GM10248 (cell line): ENCODE data around the gene HDGFL3.

ENCODE experiments used
- CTCF ChIA-PET: fragments of 300-600 bp; sonication (Branson Sonifier 250); formaldehyde crosslinking; extraction: SDS; loops from one replicate; lab custom pipeline; 2021; ENCODE audit warnings: antibody characterized with exemption; lab: Yijun Ruan, JAX
- POLR2A ChIA-PET: fragments of 350-650 bp; sonication (Branson Sonifier 250); formaldehyde crosslinking; extraction: SDS; loops from one replicate; lab custom pipeline; 2020; ENCODE audit warnings: antibody characterized with exemption; lab: Yijun Ruan, JAX
- DNase-seq: peaks from one replicate; pipeline ENCODE4 v3.0.0; 2012; ENCODE audit errors: extremely low spot score
- TF ChIP-seq, protein P1 (sequence below): IDR thresholded peaks from 2 replicates; pipeline ENCODE4 v1.5.1; 2012; ENCODE audit warnings: mild to moderate bottlenecking, low read depth; ENCODE audit errors: extremely low read depth, missing control alignments, control extremely low read depth

HDGFL3 gene

DNA sequence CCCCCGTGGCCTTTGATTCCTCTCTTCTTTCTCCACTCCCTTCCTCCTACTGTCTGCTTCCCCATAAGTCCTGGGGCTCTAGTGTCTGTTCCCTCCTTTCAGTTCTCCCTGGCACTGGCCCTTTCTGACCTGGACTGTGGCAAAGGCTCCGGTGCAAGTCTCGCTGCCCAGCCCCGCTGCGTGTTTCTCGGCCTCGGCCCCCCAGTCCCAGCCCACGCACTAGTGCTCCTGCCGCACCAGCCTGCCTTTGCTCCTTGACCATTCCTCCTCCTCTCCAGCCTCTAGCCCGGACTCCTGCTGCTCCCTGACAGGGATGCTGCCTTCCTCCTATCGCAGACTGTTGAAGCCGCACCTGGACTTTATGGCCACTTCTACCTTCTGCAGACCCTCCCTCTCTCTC is 98.1 kb downstream of the HDGFL3 start:
- ChIA-PET POLR2A (no interaction called here), CTCF (interaction anchor here (1.2 kb wide), 1 partner anchor 15 kb away, joined by 4 read pairs; no protein-coding TSS in a partner anchor)
- no peak for DNase-seq
- TF ChIP-seq, protein P1, sequence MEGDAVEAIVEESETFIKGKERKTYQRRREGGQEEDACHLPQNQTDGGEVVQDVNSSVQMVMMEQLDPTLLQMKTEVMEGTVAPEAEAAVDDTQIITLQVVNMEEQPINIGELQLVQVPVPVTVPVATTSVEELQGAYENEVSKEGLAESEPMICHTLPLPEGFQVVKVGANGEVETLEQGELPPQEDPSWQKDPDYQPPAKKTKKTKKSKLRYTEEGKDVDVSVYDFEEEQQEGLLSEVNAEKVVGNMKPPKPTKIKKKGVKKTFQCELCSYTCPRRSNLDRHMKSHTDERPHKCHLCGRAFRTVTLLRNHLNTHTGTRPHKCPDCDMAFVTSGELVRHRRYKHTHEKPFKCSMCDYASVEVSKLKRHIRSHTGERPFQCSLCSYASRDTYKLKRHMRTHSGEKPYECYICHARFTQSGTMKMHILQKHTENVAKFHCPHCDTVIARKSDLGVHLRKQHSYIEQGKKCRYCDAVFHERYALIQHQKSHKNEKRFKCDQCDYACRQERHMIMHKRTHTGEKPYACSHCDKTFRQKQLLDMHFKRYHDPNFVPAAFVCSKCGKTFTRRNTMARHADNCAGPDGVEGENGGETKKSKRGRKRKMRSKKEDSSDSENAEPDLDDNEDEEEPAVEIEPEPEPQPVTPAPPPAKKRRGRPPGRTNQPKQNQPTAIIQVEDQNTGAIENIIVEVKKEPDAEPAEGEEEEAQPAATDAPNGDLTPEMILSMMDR, result no peak

DNA sequence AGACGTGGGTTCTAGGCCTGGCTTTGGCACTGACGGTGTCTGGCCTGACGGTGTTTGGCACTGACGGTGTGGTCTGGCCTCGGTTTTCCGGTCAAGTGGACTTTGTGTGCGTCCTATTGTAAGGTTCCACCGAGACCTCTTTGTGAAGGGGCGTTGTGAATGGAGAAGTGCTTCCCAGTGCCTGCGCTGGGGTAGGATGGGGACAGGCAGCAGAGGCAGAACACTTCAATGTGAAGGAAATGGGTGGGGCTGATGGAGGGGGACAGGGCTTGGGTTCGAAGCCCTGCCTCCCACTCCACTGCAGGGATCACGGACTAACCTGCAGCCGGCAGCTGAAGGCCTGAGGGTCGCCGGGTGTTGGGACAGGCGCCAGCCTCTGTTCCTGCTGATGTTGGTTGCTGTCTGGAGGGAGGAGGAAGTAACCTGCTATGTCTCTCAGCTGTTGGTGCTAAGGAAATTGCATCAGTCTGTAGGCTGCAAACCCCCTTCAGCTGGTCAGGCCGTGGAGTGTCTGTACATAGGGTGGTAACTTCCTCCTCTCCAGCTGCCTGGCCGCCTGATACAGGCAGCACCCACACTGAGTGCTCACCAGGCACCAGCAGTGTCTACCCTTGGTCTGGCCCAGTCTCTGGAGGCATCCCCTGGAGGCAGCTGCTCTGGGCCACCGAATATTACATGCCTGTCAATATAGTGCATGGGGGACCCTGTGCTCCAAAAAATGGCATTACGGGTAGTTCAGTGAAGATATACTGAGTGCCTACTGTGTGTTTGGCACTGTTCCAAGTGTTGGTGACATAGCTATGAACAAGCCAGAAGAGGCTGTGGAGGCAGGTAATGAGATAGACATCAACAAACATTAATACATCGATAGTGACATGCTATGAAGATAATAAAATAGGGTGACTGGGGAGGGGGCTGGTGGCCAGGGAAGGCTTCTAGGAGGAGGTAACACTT is 99.1 kb downstream of the HDGFL3 start:
- CTCF ChIA-PET, result interaction anchor here (1.2 to 1.5 kb wide), 2 partner anchors 12 to 14 kb away, joined by 3 to 4 read pairs; no protein-coding TSS in a partner anchor
- TF ChIP-seq, protein P1, result no peak
- DNase-seq, result peak; percentile 53
- POLR2A ChIA-PET, result no interaction called here

DNA sequence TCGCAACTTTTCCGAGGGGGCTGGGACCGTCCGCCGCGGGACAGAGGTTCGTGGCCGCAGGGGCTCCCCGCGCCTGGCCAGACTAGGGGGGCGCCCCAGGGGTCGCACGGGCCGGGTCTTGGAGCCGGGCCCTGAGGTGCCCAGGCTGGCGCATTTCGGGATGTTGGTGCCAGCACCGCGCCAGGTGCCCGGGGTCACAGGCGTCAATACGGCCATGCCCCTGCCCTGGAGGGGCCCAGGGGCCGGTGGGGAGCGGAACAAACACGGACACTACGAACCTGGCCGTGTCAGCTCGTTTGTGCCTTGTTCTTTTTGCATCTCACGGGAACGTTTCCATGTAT is 99.8 kb downstream of the HDGFL3 start:
- CTCF ChIA-PET, result interaction anchor here (1.5 kb wide), 1 partner anchor 13 kb away, joined by 3 read pairs; no protein-coding TSS in a partner anchor
- TF ChIP-seq, protein P1, result no peak
- DNase-seq, result no peak
- POLR2A ChIA-PET, result no interaction called here

DNA sequence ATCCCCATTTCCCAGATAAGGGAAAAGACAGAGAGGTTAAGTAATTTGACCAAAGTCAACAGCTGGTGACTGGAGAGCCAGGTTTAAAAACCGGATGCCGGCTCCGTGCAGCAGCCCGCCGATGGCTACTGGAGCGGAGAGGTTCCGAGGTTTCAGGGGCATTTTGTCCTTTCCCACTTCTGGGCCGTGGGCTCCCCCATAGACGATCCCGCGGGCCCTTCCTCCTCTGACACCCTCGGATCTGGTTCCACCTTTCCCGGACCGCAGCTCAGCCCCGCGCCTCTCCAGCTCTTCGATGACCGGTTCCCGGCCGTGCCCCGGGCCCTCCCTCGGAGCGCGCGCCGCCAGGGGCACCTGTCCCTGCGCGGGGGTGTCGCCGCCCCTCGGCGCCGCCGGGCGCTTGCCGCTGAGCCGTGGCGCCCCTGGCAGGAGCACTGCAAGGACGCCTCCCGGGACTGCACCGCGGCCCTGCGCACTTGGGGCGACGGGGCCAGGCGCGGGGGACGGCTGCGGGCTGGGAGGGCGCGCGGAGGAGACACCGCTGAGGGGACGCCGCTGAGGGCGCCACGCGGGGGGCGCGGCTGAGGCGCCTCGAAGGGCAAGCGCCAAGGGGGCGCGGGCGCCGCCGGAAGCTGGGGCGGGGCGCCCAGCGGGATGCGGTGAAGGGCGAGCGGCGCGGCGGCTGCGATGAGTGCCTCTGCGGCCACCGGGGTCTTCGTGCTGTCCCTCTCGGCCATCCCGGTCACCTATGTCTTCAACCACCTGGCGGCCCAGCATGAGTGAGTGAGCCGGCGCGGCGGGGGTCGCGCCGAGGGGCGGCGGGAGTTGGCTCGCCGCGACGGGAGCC is 100.4 kb downstream of the HDGFL3 start, which contains the start of gene TM6SF1:
Gene TM6SF1, plus strand, starts transcription at position 652 of the 847 bp plus-strand sequence. Its CDS starts 36 bp downstream, at position 688.
- CTCF ChIA-PET, result interaction anchor here (1.0 to 2.2 kb wide), 3 partner anchors 8 to 21 kb away, joined by 3 to 6 read pairs (median 3); no protein-coding TSS in a partner anchor

DNA sequence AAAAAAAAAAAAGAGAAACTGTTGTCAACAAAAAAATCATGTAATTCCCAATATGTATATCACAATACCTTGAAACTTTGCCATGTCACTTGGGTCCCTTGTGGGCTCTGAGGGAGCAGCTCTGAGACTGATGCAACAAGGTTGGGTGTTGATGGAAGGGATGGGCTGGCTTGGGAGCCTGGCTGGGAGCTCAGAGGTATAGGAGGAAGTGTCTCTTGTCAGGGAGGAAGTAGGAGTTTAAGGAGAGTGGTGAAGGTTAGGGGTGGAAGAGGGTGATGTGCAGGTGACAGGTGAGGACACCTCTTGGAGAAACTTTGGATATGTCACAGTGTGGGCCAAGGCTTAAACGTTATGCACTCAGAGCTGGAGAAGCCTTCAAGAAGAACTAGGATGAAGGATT is 102.2 kb downstream of the HDGFL3 start:
- POLR2A ChIA-PET, result no interaction called here
- no peak for DNase-seq
- CTCF ChIA-PET, result interaction anchor here (2.2 kb wide), 1 partner anchor 10 kb away, joined by 6 read pairs; no protein-coding TSS in a partner anchor
- TF ChIP-seq, protein P1, result no peak

More for the DNA sequence above, 100.4 kb downstream of the HDGFL3 start, which contains the start of gene TM6SF1:
- POLR2A ChIA-PET, result interaction anchor here (0.5 kb wide), 1 partner anchor 45 kb away, joined by 3 read pairs; no protein-coding TSS in a partner anchor
- DNase-seq, result peak; percentile 36
- TF ChIP-seq, protein P1, result no peak

- DNase-seq, result no peak
- TF ChIP-seq, protein P1, result no peak
- ChIA-PET CTCF (no interaction called here), POLR2A (no interaction called here)
These were observed 103.5 kb downstream of the HDGFL3 start for GRCh38 chr15:83104141-83104540.
